Muscle layer of duodenum (tissue), 2 donors: ENCODE data around the gene TPI1.

Source experiments
- H3K27ac ChIP-seq: one replicate; pipeline ENCODE4 v1.7.0; 2013; ENCODE audit warnings: mild to moderate bottlenecking, low read length
- H3K27me3 ChIP-seq: one replicate; pipeline ENCODE4 v1.7.0; 2013; ENCODE audit warnings: low read depth, mild to moderate bottlenecking, control low read depth, low read length
- H3K36me3 ChIP-seq, 2 donors: one replicate each; pipeline ENCODE4 v1.7.0; 2013; ENCODE audit warnings: low read length in 2 of 2, control low read depth in 1 of 2, mild to moderate bottlenecking in 1 of 2; ENCODE audit not compliant: insufficient read depth in 2 of 2, control insufficient read depth in 1 of 2
- H3K4me1 ChIP-seq, 2 donors: one replicate each; pipeline ENCODE4 v1.7.0; 2013; ENCODE audit warnings: low read length in 2 of 2, mild to moderate bottlenecking in 2 of 2, control low read depth in 1 of 2, moderate library complexity in 1 of 2; ENCODE audit not compliant: insufficient read depth in 2 of 2, control insufficient read depth in 1 of 2
- H3K4me3 ChIP-seq, 2 donors: one replicate each; pipeline ENCODE4 v1.7.0; 2013; ENCODE audit warnings: low read length in 2 of 2, low read depth in 1 of 2, mild to moderate bottlenecking in 1 of 2
- H3K9me3 ChIP-seq, 2 donors: one replicate each; pipeline ENCODE4 v1.7.0; 2013; ENCODE audit warnings: low read length in 2 of 2, control low read depth in 1 of 2, mild to moderate bottlenecking in 1 of 2; ENCODE audit not compliant: control insufficient read depth in 1 of 2
- donor health status: healthy.

Gene TPI1

GRCh38 chr12:6851153-6851920 is 16.0 kb upstream of the TPI1 start, which contains the start of gene CDCA3:
CDCA3 (minus strand) TSS chr12:6851286; CDS start chr12:6850952, 334 bp downstream.
- H3K36me3 ChIP-seq = peaks cover 10 to 38% of the 10 kb centered on the region in 2 donors
- H3K4me3 ChIP-seq = peak within 1 kb of the TSS; percentile 89 to 91

GRCh38 chr12:6851921-6852650 is 15.2 kb upstream of the TPI1 start, which contains the start of gene USP5:
USP5 (plus strand) TSS chr12:6852150; CDS start chr12:6852180, 30 bp downstream.
- Histone ChIP-seq H3K36me3 (peaks cover 15 to 38% of the 10 kb centered on the region in 2 donors), H3K27me3 (no peaks in the 10 kb centered on the region), H3K4me1 (peaks cover 14 to 22% of the 10 kb centered on the region in 2 donors), H3K27ac (peak within 1 kb of the TSS; percentile 99), H3K9me3 (no peaks in the 10 kb centered on the region), H3K4me3 (peak within 1 kb of the TSS; percentile 89 to 91)

More at GRCh38 chr12:6851153-6851920, 16.0 kb upstream of the TPI1 start, which contains the start of gene CDCA3:
- Histone ChIP-seq H3K9me3 (no peaks in the 10 kb centered on the region), H3K27me3 (no peaks in the 10 kb centered on the region), H3K27ac (peak within 1 kb of the TSS; percentile 99), H3K4me1 (peaks cover 14 to 22% of the 10 kb centered on the region in 2 donors)

- Histone ChIP-seq H3K27me3 (no peaks in the 10 kb centered on the region), H3K4me3 (peak overlapping the region; percentile 89 to 91), H3K36me3 (peaks cover 22 to 38% of the 10 kb centered on the region in 2 donors), H3K27ac (peak overlapping the region; percentile 40), H3K9me3 (no peaks in the 10 kb centered on the region), H3K4me1 (peaks cover 14 to 22% of the 10 kb centered on the region in 2 donors)
Measured at GRCh38 chr12:6852651-6853354, 14.5 kb upstream of the TPI1 start.

- peak overlapping the region in 1 of 2 donors; percentile 91 for H3K4me3 ChIP-seq
Measured at GRCh38 chr12:6853626-6854025, 13.7 kb upstream of the TPI1 start.

GRCh38 chr12:6854036-6854435 is 13.3 kb upstream of the TPI1 start:
- Histone ChIP-seq H3K9me3 (no peaks in the 10 kb centered on the region), H3K4me1 (peaks cover 14 to 22% of the 10 kb centered on the region in 2 donors), H3K4me3 (no peak overlapping the region), H3K27ac (peak overlapping the region; percentile 37), H3K36me3 (peaks cover 34 to 50% of the 10 kb centered on the region in 2 donors), H3K27me3 (no peaks in the 10 kb centered on the region)

More at GRCh38 chr12:6853626-6854025, 13.7 kb upstream of the TPI1 start:
- peak overlapping the region; percentile 37 for H3K27ac ChIP-seq
- no peaks in the 10 kb centered on the region for H3K27me3 ChIP-seq
- peaks cover 30 to 47% of the 10 kb centered on the region in 2 donors for H3K36me3 ChIP-seq
- H3K9me3 ChIP-seq = no peaks in the 10 kb centered on the region
- H3K4me1 ChIP-seq = peaks cover 14 to 22% of the 10 kb centered on the region in 2 donors

- Histone ChIP-seq H3K27me3 (no peaks in the 10 kb centered on the region), H3K27ac (no peak overlapping the region), H3K4me1 (peaks cover 14 to 22% of the 10 kb centered on the region in 2 donors), H3K9me3 (no peaks in the 10 kb centered on the region), H3K36me3 (peaks cover 40 to 56% of the 10 kb centered on the region in 2 donors), H3K4me3 (no peak overlapping the region)
Measured at GRCh38 chr12:6855322-6855721, 12.0 kb upstream of the TPI1 start.

- H3K27ac ChIP-seq = no peak overlapping the region
- H3K4me3 ChIP-seq = no peak overlapping the region
- H3K9me3 ChIP-seq = no peaks in the 10 kb centered on the region
- peaks cover 0 to 4% of the 10 kb centered on the region in 2 donors for H3K4me1 ChIP-seq
- H3K27me3 ChIP-seq = no peaks in the 10 kb centered on the region
- peaks cover 73 to 84% of the 10 kb centered on the region in 2 donors for H3K36me3 ChIP-seq
Measured at GRCh38 chr12:6858799-6859198, 8.5 kb upstream of the TPI1 start.

- H3K36me3 ChIP-seq = peaks cover 73 to 96% of the 10 kb centered on the region in 2 donors
Measured at GRCh38 chr12:6860116-6860515, 7.2 kb upstream of the TPI1 start.

GRCh38 chr12:6860942-6861341 is 6.4 kb upstream of the TPI1 start:
- H3K4me3 ChIP-seq = no peak overlapping the region
- H3K27ac ChIP-seq = no peak overlapping the region
- no peaks in the 10 kb centered on the region for H3K4me1 ChIP-seq
- no peaks in the 10 kb centered on the region for H3K27me3 ChIP-seq
- peaks cover 73 to 98% of the 10 kb centered on the region in 2 donors for H3K36me3 ChIP-seq
- H3K9me3 ChIP-seq = no peaks in the 10 kb centered on the region

More at GRCh38 chr12:6860116-6860515, 7.2 kb upstream of the TPI1 start:
- Histone ChIP-seq H3K27ac (no peak overlapping the region), H3K27me3 (no peaks in the 10 kb centered on the region), H3K4me1 (no peaks in the 10 kb centered on the region), H3K4me3 (no peak overlapping the region), H3K9me3 (no peaks in the 10 kb centered on the region)

- no peaks in the 10 kb centered on the region for H3K9me3 ChIP-seq
- no peaks in the 10 kb centered on the region for H3K4me1 ChIP-seq
- H3K27me3 ChIP-seq = no peaks in the 10 kb centered on the region
- peaks cover 69 to 97% of the 10 kb centered on the region in 2 donors for H3K36me3 ChIP-seq
- no peak overlapping the region for H3K27ac ChIP-seq
- no peak overlapping the region for H3K4me3 ChIP-seq
Measured at GRCh38 chr12:6861391-6861790, 5.9 kb upstream of the TPI1 start.
